Omental fat pad (tissue), 4 donors: ENCODE results near the gene BAIAP2. TPM values are rescaled to one million over a fixed set of nuclear protein-coding genes. Genes with fewer than 3 reads are reported as not detected.

Source experiments
- ATAC-seq: fragments of 150-250 bp; one replicate; pipeline ENCODE4 v1.9.1; 2016; ENCODE audit warnings: mild to moderate bottlenecking, moderate library complexity; ENCODE audit not compliant: low FRiP score
- DNase-seq: peaks from one replicate; pipeline ENCODE4 v3.0.0-alpha.2; 2019; ENCODE audit warnings: low spot score
- total RNA-seq, 4 donors: library from RNA; depleted of rRNA; stranded (reverse); fragments of >200 nt; gene quantifications; one replicate each; pipeline ENCODE4 v1.1.0, GENCODE V29; 2016
- TF ChIP-seq, protein P1 (sequence below), 3 donors: fragments of 450-650 bp; IDR thresholded peaks; one replicate each; pipeline ENCODE4 v1.5.1; 2016 to 2017; ENCODE audit warnings: antibody characterized with exemption in 3 of 3, mild to moderate bottlenecking in 3 of 3, moderate library complexity in 2 of 3

BAIAP2 gene
- total RNA-seq, 4 donors from 2014 or later = 15.9 to 50.2 (median 36.4) TPM

- DNase-seq = no peak
Measured at GRCh38 chr17:81025065-81025740, 9.7 kb upstream of the BAIAP2 start.

GRCh38 chr17:81025741-81026129, 9.2 kb upstream of the BAIAP2 start:
- ATAC-seq (no peak), DNase-seq (no peak)
- TF ChIP-seq, protein P1, sequence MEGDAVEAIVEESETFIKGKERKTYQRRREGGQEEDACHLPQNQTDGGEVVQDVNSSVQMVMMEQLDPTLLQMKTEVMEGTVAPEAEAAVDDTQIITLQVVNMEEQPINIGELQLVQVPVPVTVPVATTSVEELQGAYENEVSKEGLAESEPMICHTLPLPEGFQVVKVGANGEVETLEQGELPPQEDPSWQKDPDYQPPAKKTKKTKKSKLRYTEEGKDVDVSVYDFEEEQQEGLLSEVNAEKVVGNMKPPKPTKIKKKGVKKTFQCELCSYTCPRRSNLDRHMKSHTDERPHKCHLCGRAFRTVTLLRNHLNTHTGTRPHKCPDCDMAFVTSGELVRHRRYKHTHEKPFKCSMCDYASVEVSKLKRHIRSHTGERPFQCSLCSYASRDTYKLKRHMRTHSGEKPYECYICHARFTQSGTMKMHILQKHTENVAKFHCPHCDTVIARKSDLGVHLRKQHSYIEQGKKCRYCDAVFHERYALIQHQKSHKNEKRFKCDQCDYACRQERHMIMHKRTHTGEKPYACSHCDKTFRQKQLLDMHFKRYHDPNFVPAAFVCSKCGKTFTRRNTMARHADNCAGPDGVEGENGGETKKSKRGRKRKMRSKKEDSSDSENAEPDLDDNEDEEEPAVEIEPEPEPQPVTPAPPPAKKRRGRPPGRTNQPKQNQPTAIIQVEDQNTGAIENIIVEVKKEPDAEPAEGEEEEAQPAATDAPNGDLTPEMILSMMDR (IDR thresholded peaks at IDR 0.05) = no peak

More at GRCh38 chr17:81025065-81025740, 9.7 kb upstream of the BAIAP2 start:
- ATAC-seq = no peak
- TF ChIP-seq, protein P1 (IDR thresholded peaks at IDR 0.05) = no peak

GRCh38 chr17:81026266-81027036, 8.5 kb upstream of the BAIAP2 start:
- TF ChIP-seq, protein P1 (IDR thresholded peaks at IDR 0.05) = no peak
- no peak for ATAC-seq
- DNase-seq = no peak

DNA sequence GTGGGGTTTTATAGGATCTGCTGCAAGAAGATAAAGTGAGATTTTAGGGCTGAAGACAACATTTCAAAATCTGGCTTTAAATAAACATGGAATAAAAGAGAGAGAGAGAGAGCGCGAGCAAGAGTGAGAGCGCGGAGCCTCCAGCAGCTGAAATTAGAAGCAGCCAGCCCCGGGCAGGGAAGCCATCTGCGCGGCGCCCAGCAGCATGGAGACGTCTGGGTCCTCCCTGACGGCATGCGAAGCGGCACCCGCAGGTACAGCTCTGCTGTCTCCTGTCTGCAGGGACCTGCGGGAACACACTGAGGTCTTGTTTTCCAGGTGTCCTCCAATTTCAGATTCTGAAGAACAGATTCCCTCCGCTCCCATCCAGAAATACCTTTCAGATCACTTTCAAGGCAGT, 7.9 kb upstream of the BAIAP2 start:
- DNase-seq = no peak
- no peak for ATAC-seq
- TF ChIP-seq, protein P1 (IDR thresholded peaks at IDR 0.05) = no peak

- TF ChIP-seq, protein P1 (IDR thresholded peaks at IDR 0.05) = no peak
- ATAC-seq = no peak
- DNase-seq = no peak
Measured at GRCh38 chr17:81027591-81028505, 7.1 kb upstream of the BAIAP2 start.

GRCh38 chr17:81028506-81028858, 6.5 kb upstream of the BAIAP2 start:
- DNase-seq (no peak), ATAC-seq (no peak)
- TF ChIP-seq, protein P1 (IDR thresholded peaks at IDR 0.05) = no peak
